Stomach smooth muscle (tissue), 2 donors: Measurements from ENCODE around the gene BIK.
"Not testable (repeated sequence)": the region's sequence is repeated elsewhere in the genome, so short reads cannot be mapped to it uniquely, and the experiment has no call there.

Experiments
- H3K27ac ChIP-seq: one replicate; pipeline ENCODE4 v1.7.0; 2013; ENCODE audit warnings: mild to moderate bottlenecking, low read length, inconsistent platforms
- H3K27me3 ChIP-seq, 2 donors: one replicate each; pipeline ENCODE4 v1.7.0; 2013; ENCODE audit warnings: low read length in 2 of 2; ENCODE audit not compliant: insufficient read depth in 2 of 2, control insufficient read depth in 1 of 2
- H3K36me3 ChIP-seq, 2 donors: one replicate each; pipeline ENCODE4 v1.7.0; 2013; ENCODE audit warnings: low read length in 2 of 2; ENCODE audit not compliant: control insufficient read depth in 2 of 2, insufficient read depth in 2 of 2
- H3K4me1 ChIP-seq: one replicate; pipeline ENCODE4 v1.7.0; 2013; ENCODE audit warnings: low read length; ENCODE audit not compliant: control insufficient read depth, insufficient read depth
- H3K4me3 ChIP-seq, 2 donors: one replicate each; pipeline ENCODE4 v1.7.0; 2013; ENCODE audit warnings: low read length in 2 of 2
- H3K9ac ChIP-seq, 2 donors: one replicate each; pipeline ENCODE4 v1.7.0; 2013; ENCODE audit warnings: low read length in 2 of 2, mild to moderate bottlenecking in 1 of 2
- H3K9me3 ChIP-seq, 2 donors: one replicate each; pipeline ENCODE4 v1.7.0; 2013; ENCODE audit warnings: low read length in 2 of 2; ENCODE audit not compliant: control insufficient read depth in 2 of 2
- donor health status: healthy.
- donor health status: Pancreatic carcinoma.

Gene BIK

DNA sequence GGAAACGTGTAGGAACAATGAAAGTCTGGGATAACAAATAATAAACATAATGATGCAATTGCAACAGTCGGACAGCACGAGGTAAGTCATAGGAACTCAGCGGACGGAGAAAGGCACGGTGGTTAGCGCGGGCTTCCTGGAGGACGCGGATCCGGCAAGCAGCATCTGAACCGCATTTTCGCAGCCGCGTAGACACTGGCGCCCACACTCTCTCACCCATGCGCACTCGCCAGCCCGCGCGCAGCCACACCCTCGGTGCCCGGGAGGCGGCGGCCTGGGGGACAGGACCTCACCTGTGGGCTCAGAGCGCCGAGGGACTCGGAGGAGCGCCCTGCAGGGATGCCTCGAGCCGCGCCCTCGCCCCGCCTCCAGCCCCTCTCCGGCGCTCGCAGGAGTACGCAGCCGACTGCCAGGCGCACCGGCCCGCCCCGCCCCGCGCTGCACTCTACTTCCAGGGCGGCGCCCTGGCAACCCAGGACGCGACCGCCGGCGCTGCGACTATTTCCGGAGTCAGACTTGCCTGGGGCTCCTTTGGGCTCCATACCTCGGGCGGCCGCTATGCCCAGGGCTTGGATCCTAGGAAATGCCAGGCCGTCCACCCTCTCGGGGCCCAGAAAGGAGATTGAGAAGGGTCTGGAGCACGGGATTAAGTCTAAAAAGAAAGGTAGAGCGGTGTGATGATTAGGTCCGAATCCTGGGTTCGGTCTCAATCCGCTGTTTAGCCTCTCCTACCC lies 21.4 kb upstream of the BIK start, which contains the start of gene TTLL1:
TSS of gene TTLL1 (minus strand) at position 408 of the 734 bp plus-strand sequence. CDS start 13,805 bp downstream, outside the sequence.
- Histone ChIP-seq H3K36me3 (no peaks in the 10 kb centered on the region), H3K4me3 (peak within 1 kb of the TSS; percentile 93), H3K4me1 (peaks cover 9% of the 10 kb centered on the region), H3K27ac (no peak within 1 kb of the TSS), H3K9ac (peak within 1 kb of the TSS; percentile 63 to 72), H3K27me3 (no peaks in the 10 kb centered on the region), H3K9me3 (no peaks in the 10 kb centered on the region)

DNA sequence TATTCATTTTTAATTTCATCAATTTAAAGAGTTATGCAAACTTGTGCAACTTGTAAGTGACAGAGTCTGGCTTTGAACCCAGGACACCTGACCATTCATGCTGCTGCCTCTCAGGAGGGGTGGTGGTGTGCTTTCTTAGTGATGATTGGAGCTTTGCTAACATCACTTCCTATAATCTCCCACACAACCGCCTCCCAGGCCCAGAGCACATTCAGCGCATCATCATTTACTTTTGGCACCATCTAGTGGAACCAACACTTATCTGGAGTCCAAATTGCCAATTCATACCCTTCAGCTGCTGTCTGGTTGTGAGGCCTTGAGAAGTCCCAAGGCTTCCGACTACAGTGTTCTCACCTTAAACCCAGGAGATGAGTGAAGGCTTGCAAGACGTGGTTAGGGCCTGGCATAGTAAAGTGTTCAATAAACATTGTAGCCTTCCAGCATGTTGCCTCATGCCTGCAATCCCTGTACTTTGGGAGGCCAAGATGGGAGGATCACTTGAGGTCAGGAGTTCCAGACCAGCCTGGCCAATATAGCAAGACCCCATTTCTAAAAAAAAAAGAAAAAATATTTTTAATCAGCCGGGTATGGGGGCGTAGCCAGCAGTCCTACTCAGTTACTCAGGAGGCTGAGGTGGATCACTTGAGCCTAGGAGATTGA lies 20.3 kb upstream of the BIK start:
- no peak overlapping the region for H3K27ac ChIP-seq
- peaks cover 9% of the 10 kb centered on the region for H3K4me1 ChIP-seq
- no peak overlapping the region for H3K4me3 ChIP-seq
- H3K9me3 ChIP-seq, result no peaks in the 10 kb centered on the region
- H3K9ac ChIP-seq, result no peak overlapping the region
- no peaks in the 10 kb centered on the region for H3K36me3 ChIP-seq
- no peaks in the 10 kb centered on the region for H3K27me3 ChIP-seq

DNA sequence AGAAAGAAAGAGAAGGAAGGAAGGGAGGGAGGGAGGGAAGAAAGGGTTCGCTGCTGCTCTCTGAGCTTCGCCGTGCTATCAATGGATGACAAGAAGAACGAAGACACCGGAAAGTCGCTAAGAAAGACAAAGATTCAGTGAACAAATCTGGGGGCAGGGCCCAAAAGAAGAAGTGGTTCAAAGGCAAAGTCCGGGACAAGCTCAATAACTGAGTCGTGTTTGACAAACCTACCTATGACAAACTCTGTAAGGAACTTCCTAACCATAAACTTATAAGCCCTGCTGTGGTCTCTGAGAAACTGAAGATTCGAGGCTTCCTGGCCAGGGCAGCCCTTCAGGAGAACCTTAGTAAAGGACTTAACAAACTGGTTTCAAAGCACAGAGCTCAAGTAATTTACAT lies 18.5 kb upstream of the BIK start:
- no peaks in the 10 kb centered on the region for H3K36me3 ChIP-seq
- peaks cover 9% of the 10 kb centered on the region for H3K4me1 ChIP-seq
- H3K9ac ChIP-seq, result no peak overlapping the region
- H3K4me3 ChIP-seq, result no peak overlapping the region
- peaks cover 0 to 5% of the 10 kb centered on the region in 2 donors for H3K9me3 ChIP-seq
- no peak overlapping the region for H3K27ac ChIP-seq
- H3K27me3 ChIP-seq, result no peaks in the 10 kb centered on the region

DNA sequence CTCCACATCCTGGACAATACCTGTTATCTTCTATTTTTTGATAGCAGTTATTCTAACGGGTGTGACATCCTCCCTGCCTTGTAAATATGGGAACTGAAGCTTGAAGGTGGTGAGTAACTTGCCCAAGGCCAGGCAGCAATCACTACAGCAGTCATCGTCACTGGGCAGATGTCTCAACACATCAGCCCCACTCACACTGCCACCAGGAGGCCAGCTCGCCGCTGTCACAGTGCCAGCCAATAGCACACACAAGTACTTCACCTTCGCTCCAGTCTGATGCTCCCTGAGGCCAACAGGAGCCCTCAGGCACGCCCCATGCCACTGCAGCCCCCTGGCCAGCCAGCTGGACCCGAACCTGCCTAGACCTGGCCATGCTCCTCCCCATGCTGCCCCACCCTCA lies 16.5 kb upstream of the BIK start:
- Histone ChIP-seq H3K27ac (no peak overlapping the region), H3K9me3 (peaks cover 0 to 5% of the 10 kb centered on the region in 2 donors)

DNA sequence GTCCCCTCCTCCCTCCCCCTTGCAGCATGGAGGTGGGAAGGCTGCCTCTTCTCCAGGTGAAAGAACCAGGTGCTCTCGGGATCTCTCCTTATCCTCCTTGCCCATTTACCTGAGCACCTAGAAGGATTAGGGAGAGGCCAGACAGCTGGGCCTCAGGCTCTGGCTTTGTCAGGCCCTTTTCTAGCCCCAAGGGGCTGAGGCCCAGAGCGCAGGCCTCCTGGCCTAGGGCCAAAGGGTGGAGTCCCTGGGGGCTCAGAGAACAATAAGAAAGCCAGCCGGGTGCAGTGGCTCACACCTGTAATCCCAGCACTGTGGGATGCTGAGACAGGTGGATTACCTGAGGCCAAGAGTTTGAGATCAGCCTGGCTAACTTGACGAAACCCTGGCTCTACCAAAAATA lies 16.0 kb upstream of the BIK start:
- Histone ChIP-seq H3K36me3 (no peaks in the 10 kb centered on the region), H3K27ac (no peak overlapping the region), H3K27me3 (no peaks in the 10 kb centered on the region), H3K9me3 (peaks cover 0 to 5% of the 10 kb centered on the region in 2 donors), H3K9ac (no peak overlapping the region), H3K4me3 (no peak overlapping the region), H3K4me1 (peaks cover under 1% of the 10 kb centered on the region)

More for the DNA sequence above, 16.5 kb upstream of the BIK start:
- no peaks in the 10 kb centered on the region for H3K27me3 ChIP-seq
- no peak overlapping the region for H3K9ac ChIP-seq
- H3K4me3 ChIP-seq, result no peak overlapping the region
- H3K4me1 ChIP-seq, result peaks cover 5% of the 10 kb centered on the region
- no peaks in the 10 kb centered on the region for H3K36me3 ChIP-seq

DNA sequence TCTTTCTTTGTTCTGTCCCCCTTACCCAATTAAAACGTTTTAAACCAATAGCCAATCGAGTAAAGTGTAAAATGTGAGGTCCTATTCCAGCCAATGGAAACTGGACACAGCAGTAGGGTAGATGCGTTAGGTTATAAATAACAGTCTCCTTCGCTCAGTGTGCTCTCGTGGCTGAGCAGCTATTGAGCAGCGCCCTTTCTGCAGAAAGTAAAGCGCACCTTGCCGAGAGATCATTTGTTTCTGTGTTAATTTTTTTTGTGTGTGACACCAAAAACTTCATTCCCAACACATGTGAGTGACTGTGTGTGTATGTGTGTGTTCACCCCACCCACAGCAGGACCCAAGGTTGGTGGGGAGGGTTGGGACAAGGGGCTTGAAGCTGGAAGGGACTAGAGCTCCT lies 14.1 kb upstream of the BIK start:
- H3K4me1 ChIP-seq, result peaks cover 2% of the 10 kb centered on the region
- no peaks in the 10 kb centered on the region for H3K27me3 ChIP-seq
- peaks cover 0 to 5% of the 10 kb centered on the region in 2 donors for H3K9me3 ChIP-seq
- H3K4me3 ChIP-seq, result no peak overlapping the region
- no peaks in the 10 kb centered on the region for H3K36me3 ChIP-seq
- no peak overlapping the region for H3K9ac ChIP-seq
- no peak overlapping the region for H3K27ac ChIP-seq

DNA sequence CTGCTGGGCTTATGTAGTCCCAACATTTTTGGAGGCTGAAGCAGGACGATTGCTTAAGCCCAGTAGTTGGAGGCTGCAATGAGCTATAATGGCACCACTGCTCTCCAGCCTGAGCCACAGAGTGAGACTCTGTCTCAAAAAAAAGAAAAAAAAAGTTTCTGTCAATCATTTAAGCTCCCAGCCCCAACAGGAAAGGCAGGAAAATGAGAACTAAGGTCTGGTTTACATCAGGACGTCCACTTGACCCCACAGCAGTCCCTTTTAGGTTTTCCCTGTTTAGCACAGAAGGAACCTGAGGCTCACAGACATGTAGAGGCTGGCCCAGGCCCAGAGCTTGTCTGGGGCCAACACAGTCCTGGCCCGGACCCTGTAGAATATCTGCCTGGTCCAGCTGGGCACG lies 12.2 kb upstream of the BIK start:
- Histone ChIP-seq H3K9me3 (peaks cover 0 to 5% of the 10 kb centered on the region in 2 donors), H3K27me3 (no peaks in the 10 kb centered on the region), H3K36me3 (no peaks in the 10 kb centered on the region), H3K4me1 (peaks cover 2% of the 10 kb centered on the region), H3K9ac (no peak overlapping the region), H3K27ac (no peak overlapping the region), H3K4me3 (no peak overlapping the region)

DNA sequence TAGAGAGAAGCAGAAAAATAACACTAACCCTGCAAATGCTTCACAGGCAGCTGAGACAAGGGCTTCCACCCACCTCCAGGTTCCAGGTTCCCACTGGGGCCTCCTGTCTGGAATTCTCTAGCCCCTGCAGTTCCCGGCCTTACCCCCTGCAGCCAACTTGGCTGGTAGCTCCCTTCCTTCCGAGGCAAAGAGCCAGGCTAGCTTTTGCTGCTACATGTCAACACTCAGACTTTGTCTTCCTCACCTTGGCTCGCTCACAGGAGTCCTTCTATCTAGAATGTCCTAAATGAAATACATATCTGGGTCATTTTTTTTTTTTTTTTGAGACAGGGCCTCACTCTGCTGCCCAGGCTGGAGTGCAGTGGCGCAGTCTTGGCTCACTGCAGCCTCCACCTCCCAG lies 11.5 kb upstream of the BIK start:
- no peak overlapping the region for H3K4me3 ChIP-seq
- no peaks in the 10 kb centered on the region for H3K36me3 ChIP-seq
- peaks cover 2% of the 10 kb centered on the region for H3K4me1 ChIP-seq
- no peak overlapping the region for H3K9ac ChIP-seq
- no peak overlapping the region for H3K27ac ChIP-seq
- H3K9me3 ChIP-seq, result peaks cover 0 to 5% of the 10 kb centered on the region in 2 donors
- no peaks in the 10 kb centered on the region for H3K27me3 ChIP-seq

DNA sequence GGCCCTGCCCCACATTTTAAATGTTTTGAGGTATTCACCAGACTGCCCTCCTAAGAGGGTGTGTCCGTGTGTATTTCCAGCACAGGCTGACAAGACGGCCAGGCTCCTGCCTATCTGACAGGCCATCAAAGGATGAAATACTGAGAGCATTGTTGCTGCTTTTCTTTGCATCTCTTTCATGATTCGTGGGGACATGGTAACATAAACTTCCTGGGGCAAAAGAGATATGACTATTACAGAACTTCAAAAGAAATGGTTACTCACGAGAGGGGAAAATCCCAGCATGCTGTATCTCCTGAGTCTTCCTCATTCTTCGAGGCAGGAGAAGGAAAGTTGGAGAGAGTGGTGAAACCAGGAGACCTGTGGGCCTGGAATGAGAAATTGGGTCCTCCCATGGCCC lies 10.3 kb upstream of the BIK start:
- peaks cover 0 to 5% of the 10 kb centered on the region in 2 donors for H3K9me3 ChIP-seq
- no peak overlapping the region for H3K9ac ChIP-seq
- peaks cover 2% of the 10 kb centered on the region for H3K4me1 ChIP-seq
- no peaks in the 10 kb centered on the region for H3K27me3 ChIP-seq
- H3K4me3 ChIP-seq, result no peak overlapping the region
- H3K27ac ChIP-seq, result no peak overlapping the region
- no peaks in the 10 kb centered on the region for H3K36me3 ChIP-seq

DNA sequence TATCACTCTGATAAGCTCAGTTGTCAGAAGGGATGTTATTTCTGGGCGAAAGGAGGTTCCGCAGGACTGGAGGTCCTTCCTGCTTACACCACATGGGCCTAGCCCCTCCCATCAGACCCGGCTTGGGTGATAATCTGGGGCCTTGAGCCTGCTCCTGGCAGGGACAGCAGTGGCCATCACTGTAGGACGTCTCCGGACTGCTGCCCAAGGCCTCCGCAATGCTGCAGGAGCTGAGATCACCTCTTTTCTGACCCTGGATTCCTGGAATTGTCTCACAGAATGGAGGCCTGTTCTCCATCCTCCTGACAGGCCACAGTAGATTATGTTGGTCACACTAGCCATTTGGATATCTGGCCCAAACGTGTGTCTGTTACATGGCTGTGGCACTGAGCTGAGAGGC lies 9.2 kb upstream of the BIK start:
- no peaks in the 10 kb centered on the region for H3K36me3 ChIP-seq
- H3K9ac ChIP-seq, result no peak overlapping the region
- H3K27me3 ChIP-seq, result no peaks in the 10 kb centered on the region
- peaks cover 0 to 5% of the 10 kb centered on the region in 2 donors for H3K9me3 ChIP-seq
- H3K4me3 ChIP-seq, result no peak overlapping the region
- peaks cover 2% of the 10 kb centered on the region for H3K4me1 ChIP-seq
- H3K27ac ChIP-seq, result no peak overlapping the region

DNA sequence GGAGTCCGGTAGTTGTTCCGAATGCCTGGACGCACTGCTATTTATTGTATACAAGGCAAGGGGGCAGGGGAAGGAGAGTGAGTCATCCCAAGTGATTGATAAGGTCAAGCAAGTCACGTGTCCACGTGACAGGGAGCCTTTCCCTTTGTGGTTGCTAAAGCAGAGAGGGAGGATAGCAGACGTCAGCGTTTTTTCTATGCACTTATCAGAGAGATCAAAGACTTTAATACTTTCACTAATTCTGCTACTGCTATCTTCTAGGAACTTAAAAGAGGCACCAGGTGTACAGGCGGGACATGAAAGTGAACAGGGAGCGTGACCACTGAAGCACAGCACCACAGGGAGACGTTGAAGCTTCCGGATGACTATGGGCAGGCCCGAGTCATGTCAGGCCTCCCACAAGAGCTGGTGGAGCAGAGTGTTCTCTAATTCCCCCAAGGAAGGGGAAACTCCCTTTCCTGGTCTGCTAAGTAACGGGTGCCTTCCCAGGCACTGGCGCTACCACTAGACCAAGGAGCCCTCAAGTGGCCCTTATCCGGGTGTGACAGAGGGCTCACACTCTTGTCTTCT lies 6.4 kb upstream of the BIK start:
- H3K27ac ChIP-seq, H3K27me3 ChIP-seq, H3K9me3 ChIP-seq, H3K36me3 ChIP-seq, H3K4me3 ChIP-seq, H3K4me1 ChIP-seq, H3K9ac ChIP-seq: not testable (repeated sequence)
